GM12878 (cell line): ENCODE results near the gene RUFY2. TPM values are rescaled to one million over a fixed set of nuclear protein-coding genes. Genes with fewer than 3 reads are reported as not detected.
A peak's percentile ranks its signal among the peaks of the same experiment; 100 is the strongest.

ENCODE experiments used
- ATAC-seq: fragments of 200-7000 bp; cut with Tn5 transposase; 3 replicates; pipeline ENCODE4 v1.9.1; 2020; ENCODE audit warnings: mild to moderate bottlenecking, moderate library complexity
- BruUV-seq: library from RNA; stranded (reverse); fragments of 400-500 nt; replicated peaks from 2 replicates; lab custom pipeline; 2021; lab: Mats Ljungman, UMichigan
- CTCF ChIA-PET: fragments of 300-600 bp; sonication (Branson Sonifier 250); formaldehyde crosslinking; extraction: SDS; loops from one replicate; lab custom pipeline; 2021; ENCODE audit warnings: inconsistent platforms; lab: Yijun Ruan, JAX
- POLR2A ChIA-PET: fragments of 350-600 bp; formaldehyde crosslinking; extraction: SDS; loops from one replicate; lab custom pipeline; 2021; ENCODE audit warnings: inconsistent platforms; lab: Charles Lee
- RAD21 ChIA-PET: fragments of 300-600 bp; sonication (Branson Sonifier 250); formaldehyde crosslinking; loops from one replicate; lab custom pipeline; 2023; ENCODE audit warnings: antibody characterized with exemption; ENCODE audit not compliant: unreplicated experiment; lab: Charles Lee
- SMC1A ChIA-PET: fragments of 300-600 bp; sonication (Branson Sonifier 250); formaldehyde crosslinking; loops from one replicate; lab custom pipeline; 2023; ENCODE audit not compliant: unreplicated experiment, uncharacterized antibody; lab: Charles Lee
- DNase-seq: peaks from one replicate; pipeline ENCODE4 v3.0.0-alpha.2; 2011; ENCODE audit warnings: low read depth, low spot score
- FAIRE-seq: peaks from 3 replicates; lab custom pipeline; 2011; peaks lifted over from hg19 to GRCh38; lab: Jason Lieb, UNC
- H2AFZ ChIP-seq: 2 replicates; pipeline ENCODE4 v1.6.0; 2011; ENCODE audit warnings: low read depth, low read length, control low read depth; ENCODE audit not compliant: control insufficient read depth
- H3K27ac ChIP-seq: 2 replicates; pipeline ENCODE4 v1.5.1; 2011; ENCODE audit warnings: control low read depth; ENCODE audit not compliant: control insufficient read depth, insufficient read depth
- H3K27me3 ChIP-seq, 2 experiments: replicated peaks in 1 of 2; 2 replicates each; pipeline versions ENCODE4 v1.6.0 to v1.6.1; 2011; ENCODE audit warnings: low read length in 1 of 2; ENCODE audit not compliant: control insufficient read depth in 2 of 2, insufficient read depth in 2 of 2
- H3K36me3 ChIP-seq, 2 experiments: 2 replicates each; pipeline ENCODE4 v1.5.1; 2011; ENCODE audit warnings: low read length in 1 of 2; ENCODE audit not compliant: control insufficient read depth in 2 of 2, insufficient read depth in 2 of 2
- H3K4me1 ChIP-seq: 2 replicates; pipeline ENCODE4 v1.6.1; 2011; ENCODE audit warnings: mild to moderate bottlenecking, low read length, moderate library complexity, mixed read lengths; ENCODE audit not compliant: control insufficient read depth, insufficient read depth
- H3K4me2 ChIP-seq: 2 replicates; pipeline ENCODE4 v1.6.0; 2011; ENCODE audit warnings: control low read depth; ENCODE audit not compliant: control insufficient read depth, insufficient read depth
- H3K4me3 ChIP-seq: fragments of 200-600 bp; sonication (generic); 2 replicates; pipeline ENCODE4 v1.5.1; 2016
- H3K79me2 ChIP-seq: 2 replicates; pipeline ENCODE4 v1.6.0; 2011; ENCODE audit warnings: low read length; ENCODE audit not compliant: control insufficient read depth, insufficient read depth
- H3K9ac ChIP-seq: 2 replicates; pipeline ENCODE4 v1.8.0; 2011; ENCODE audit warnings: low read length, control low read depth, mixed read lengths; ENCODE audit not compliant: control insufficient read depth, insufficient read depth
- H3K9me3 ChIP-seq: replicated peaks from 3 replicates; pipeline ENCODE4 v1.5.1; 2011; ENCODE audit warnings: mild to moderate bottlenecking, low read length; ENCODE audit not compliant: control insufficient read depth, insufficient read depth
- H4K20me1 ChIP-seq: 2 replicates; pipeline ENCODE4 v1.6.0; 2011; ENCODE audit not compliant: control insufficient read depth, insufficient read depth
- ATF7 ChIP-seq: fragments of 450-650 bp; IDR thresholded peaks from 2 replicates; pipeline ENCODE4 v1.6.1; 2016; ENCODE audit warnings: low read depth, mild to moderate bottlenecking
- BACH1 ChIP-seq: fragments of 450-650 bp; IDR thresholded peaks from 2 replicates; pipeline ENCODE4 v1.6.1; 2017; ENCODE audit warnings: mild to moderate bottlenecking, borderline replicate concordance
- BHLHE40 ChIP-seq, 2 experiments: fragments of 450-650 bp in 1 of 2; IDR thresholded peaks; 2 replicates each; pipeline ENCODE4 v1.6.1; 2011 to 2017; ENCODE audit warnings: low read depth in 2 of 2, borderline replicate concordance in 1 of 2, improper control_type of control experiment in 1 of 2, low read length in 1 of 2, mild to moderate bottlenecking in 1 of 2
- IRF5 ChIP-seq: fragments of 450-650 bp; IDR thresholded peaks from 2 replicates; pipeline ENCODE4 v1.6.1; 2017; ENCODE audit warnings: borderline replicate concordance
- KLF5 ChIP-seq: fragments of 450-650 bp; IDR thresholded peaks from 2 replicates; pipeline ENCODE4 v1.6.1; 2014; ENCODE audit warnings: mild to moderate bottlenecking; ENCODE audit not compliant: partially characterized antibody
- MAX ChIP-seq: IDR thresholded peaks from 2 replicates; pipeline ENCODE4 v1.6.1; 2012; ENCODE audit warnings: low read depth, low read length, improper control_type of control experiment
- MYC ChIP-seq: IDR thresholded peaks from 2 replicates; pipeline ENCODE4 v1.6.1; 2011; ENCODE audit warnings: mild to moderate bottlenecking, low read length, moderate library complexity, inconsistent platforms; ENCODE audit not compliant: insufficient read depth, insufficient replicate concordance, insufficient read length, severe bottlenecking
- POLR2AphosphoS5 ChIP-seq: IDR thresholded peaks from 2 replicates; pipeline ENCODE4 v1.6.1; 2011; ENCODE audit warnings: mild to moderate bottlenecking, low read length, inconsistent platforms
- RUNX3 ChIP-seq: IDR thresholded peaks from 2 replicates; pipeline ENCODE4 v1.6.1; 2012; ENCODE audit warnings: low read length, inconsistent platforms
- SMAD1 ChIP-seq: fragments of 450-650 bp; IDR thresholded peaks from 2 replicates; pipeline ENCODE4 v1.6.1; 2018; ENCODE audit warnings: mild to moderate bottlenecking, low read depth; ENCODE audit not compliant: partially characterized antibody
- SPI1 ChIP-seq: IDR thresholded peaks from 2 replicates; pipeline ENCODE4 v1.6.1; 2011; ENCODE audit warnings: low read depth, mild to moderate bottlenecking, low read length, moderate library complexity, borderline replicate concordance; ENCODE audit not compliant: insufficient read depth
- SREBF2 ChIP-seq: IDR thresholded peaks from 2 replicates; pipeline ENCODE4 v1.6.1; 2012; ENCODE audit warnings: mild to moderate bottlenecking, low read length
- ZBTB11 ChIP-seq: fragments of 450-650 bp; formaldehyde crosslinking; IDR thresholded peaks from 2 replicates; pipeline ENCODE4 v1.5.0; 2022; ENCODE audit warnings: mild to moderate bottlenecking, missing genetic modification characterization
- ZNF207 ChIP-seq: fragments of 450-650 bp; IDR thresholded peaks from 2 replicates; pipeline ENCODE4 v1.6.1; 2014; ENCODE audit warnings: antibody characterized with exemption, mild to moderate bottlenecking, borderline replicate concordance
- ZNF384 ChIP-seq: IDR thresholded peaks from 2 replicates; pipeline ENCODE4 v1.6.1; 2012; ENCODE audit warnings: low read depth, mild to moderate bottlenecking, low read length, improper control_type of control experiment, borderline replicate concordance
- ZZZ3 ChIP-seq: IDR thresholded peaks from 2 replicates; pipeline ENCODE4 v1.6.1; 2011; ENCODE audit warnings: low read depth; ENCODE audit not compliant: control insufficient read depth, insufficient read length
- WGBS: methylation state at CpG from one replicate; pipeline ENCODE4 v1.1.6; 2016; ENCODE audit warnings: low lambda C conversion rate; ENCODE audit not compliant: insufficient replicate concordance, insufficient coverage; ENCODE audit errors: missing lambda C conversion rate; 5-methylcytosine and 5-hydroxymethylcytosine counted together
- in situ Hi-C: fragments of 300-500 bp; cut with MboI; formaldehyde crosslinking; loops from 9 replicates; pipeline ENCODE4 v1.14.3; 2018; ENCODE audit warnings: mixed read lengths
- intact Hi-C: fragments of 100-400 bp; cut with micrococcal nuclease; formaldehyde crosslinking; loops from one replicate; pipeline ENCODE4 v1.14.2; 2022; ENCODE audit not compliant: unreplicated experiment
- polyA plus RNA-seq, 11 experiments: library from polyadenylated mRNA; depleted of rRNA in 4 of 11; unstranded in 6 of 11; stranded (reverse) in 5 of 11; fragments of >200 nt; fragmentation: Nextera tagmentation in 4 of 11; fragmentation: Illumina TruSeq in 1 of 11; extraction: Ambion mirVana in 4 of 11; extraction: Trizol in 1 of 11; gene quantifications; 1 replicate in 1 of 11; 2 replicates in 10 of 11; pipeline versions ENCODE4 v1.2.1 to v1.2.3, GENCODE V29; 2011 to 2016; ENCODE audit warnings: inconsistent platforms in 2 of 11, missing spikeins in 2 of 11, low read depth in 1 of 11
- total RNA-seq, 4 experiments: library from RNA; depleted of rRNA in 3 of 4; stranded (reverse); fragments of >200 nt in 3 of 4; fragmentation: Illumina TruSeq in 1 of 4; extraction: Trizol in 1 of 4; gene quantifications; 2 replicates each; pipeline versions ENCODE4 v1.2.1 to v1.2.3, GENCODE V29; 2013 to 2021

The RUFY2 gene
- total and polyA plus RNA-seq, 10 of the 15 experiments (the other 5 are each of a cell fraction or from before 2014, with no cell fraction given): 1.7 to 8.4 (median 5.8) TPM

- no peaks in the 10 kb centered on the region; the same call in 1 of the 2 replicates for H4K20me1 ChIP-seq
- DNase-seq (no peak), ATAC-seq (peak; percentile 40), FAIRE-seq (no peak)
- H3K27ac ChIP-seq: peak within 1 kb of the TSS; percentile 99
- WGBS: 1% methylated on average over 48 of the region's 51 CpGs
- peak within 1 kb of the TSS; percentile 71 for H3K4me2 ChIP-seq
- H3K79me2 ChIP-seq: peaks cover 62% of the 10 kb centered on the region
- no peaks in the 10 kb centered on the region; the same call in 1 of the 2 replicates for H3K4me1 ChIP-seq
- H3K9me3 ChIP-seq: no peaks in the 10 kb centered on the region
- H3K9ac ChIP-seq: peak within 1 kb of the TSS; percentile 100
- RAD21 ChIA-PET: interaction anchor here (0.6 to 1.9 kb wide), 12 partner anchors 10 to 1113 kb away, joined by 3 to 9 read pairs (median 4); no protein-coding TSS in a partner anchor
- no peaks in the 10 kb centered on the region for H3K27me3 ChIP-seq
- intact Hi-C loops: loop anchor here (5.0 to 10.0 kb wide), 2 partner anchors 450 to 572 kb away; partner anchors contain the start of genes DDX50 and SIRT1
- peak within 1 kb of the TSS; percentile 77 for H2AFZ ChIP-seq
- no TSS peak for BruUV-seq
- POLR2A ChIA-PET: interaction anchor here (0.6 to 5.7 kb wide), 22 partner anchors 9 to 1213 kb away, joined by 3 to 37 read pairs (median 3); no protein-coding TSS in a partner anchor
- peak within 1 kb of the TSS; percentile 99 for H3K4me3 ChIP-seq
- SMC1A ChIA-PET: interaction anchor here (0.6 to 2.7 kb wide), 7 partner anchors 16 to 643 kb away, joined by 3 to 16 read pairs (median 4); no protein-coding TSS in a partner anchor
- CTCF ChIA-PET: interaction anchor here (0.7 to 5.2 kb wide), 12 partner anchors 9 to 544 kb away, joined by 3 to 32 read pairs (median 4); no protein-coding TSS in a partner anchor
- in situ Hi-C loops: loop anchor here (5.0 kb wide), 1 partner anchor 445 kb away; no protein-coding TSS in a partner anchor
- H3K36me3 ChIP-seq: peaks cover 0 to 7% of the 10 kb centered on the region in 2 experiments; a peak in 2 of 4 replicates
- TF ChIP-seq SREBF2 (no peak), BHLHE40 (IDR thresholded peaks at IDR 0.05; ENCODE audit: borderline replicate concordance in 1 of 2, low read depth in 2 of 2, low read length in 1 of 2) (no peak), ATF7 (no peak), SPI1 (no peak), MYC (no peak), SMAD1 (no peak), ZBTB11 (CRISPR knock-in tag) (no peak), IRF5 (no peak), MAX (no peak), POLR2AphosphoS5 (peak; percentile 63; the same call in 1 of the 2 replicates), ZZZ3 (no peak), KLF5 (no peak), BACH1 (peak; percentile 82), RUNX3 (peak; percentile 24; the same call in 1 of the 2 replicates), ZNF207 (no peak; the same call in 1 of the 2 replicates), ZNF384 (no peak)
Observed at GRCh38 chr10:68332259-68333057, 74.6 kb downstream of the RUFY2 start, which contains the start of gene PBLD. Gene PBLD, minus strand, starts transcription at chr10:68332928. Its CDS starts 26,084 bp downstream, at chr10:68306844.
